ENCODE results near the gene CEMIP. TPM values are rescaled to one million over a fixed set of nuclear protein-coding genes. Genes with fewer than 3 reads are reported as not detected.

The CEMIP gene
- total RNA-seq, 1 donor from 2014 or later, result not detected

GRCh38 chr15:80891006-80891405 is 111.8 kb downstream of the CEMIP start:
- no peaks in the 10 kb centered on the region for H3F3A ChIP-seq (ENCODE audit: low read depth)
- peaks cover 2% of the 10 kb centered on the region for H3K9me3 Mint-ChIP-seq

DNA sequence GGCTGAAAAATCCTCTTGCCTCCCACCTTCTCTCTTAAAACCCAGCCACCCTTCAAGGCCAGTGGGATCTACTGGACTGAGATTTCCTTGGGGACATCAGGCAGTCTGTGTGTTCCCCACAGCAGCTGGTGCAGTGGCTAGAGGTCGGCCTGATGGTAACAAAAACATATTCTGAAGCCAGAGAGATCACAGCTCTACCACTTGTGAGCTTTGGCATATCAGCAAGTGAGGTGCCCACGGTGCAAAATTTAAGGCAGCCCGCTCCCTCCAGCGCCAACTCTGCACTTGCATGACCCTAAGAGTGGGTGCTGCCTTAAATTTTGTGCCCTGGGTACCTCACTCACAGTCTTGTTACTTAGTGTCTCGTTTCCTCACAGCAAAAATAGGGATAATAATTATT is 113.2 kb downstream of the CEMIP start:
- Mint-ChIP-seq H3K36me3 (peaks cover 2% of the 10 kb centered on the region), H3K4me3 (no peak overlapping the region), H3K27ac (no peak overlapping the region), H3K4me1 (peaks cover 3% of the 10 kb centered on the region), H3K9me3 (peaks cover 2% of the 10 kb centered on the region), H3K27me3 (ENCODE audit: insufficient read depth, low read depth) (no peaks in the 10 kb centered on the region)
- TF ChIP-seq EZH2 (IDR thresholded peaks at IDR 0.05) (no peak), EZH2phosphoT487 (IDR thresholded peaks at IDR 0.05) (no peak)
- TF ChIP-seq, protein P1, sequence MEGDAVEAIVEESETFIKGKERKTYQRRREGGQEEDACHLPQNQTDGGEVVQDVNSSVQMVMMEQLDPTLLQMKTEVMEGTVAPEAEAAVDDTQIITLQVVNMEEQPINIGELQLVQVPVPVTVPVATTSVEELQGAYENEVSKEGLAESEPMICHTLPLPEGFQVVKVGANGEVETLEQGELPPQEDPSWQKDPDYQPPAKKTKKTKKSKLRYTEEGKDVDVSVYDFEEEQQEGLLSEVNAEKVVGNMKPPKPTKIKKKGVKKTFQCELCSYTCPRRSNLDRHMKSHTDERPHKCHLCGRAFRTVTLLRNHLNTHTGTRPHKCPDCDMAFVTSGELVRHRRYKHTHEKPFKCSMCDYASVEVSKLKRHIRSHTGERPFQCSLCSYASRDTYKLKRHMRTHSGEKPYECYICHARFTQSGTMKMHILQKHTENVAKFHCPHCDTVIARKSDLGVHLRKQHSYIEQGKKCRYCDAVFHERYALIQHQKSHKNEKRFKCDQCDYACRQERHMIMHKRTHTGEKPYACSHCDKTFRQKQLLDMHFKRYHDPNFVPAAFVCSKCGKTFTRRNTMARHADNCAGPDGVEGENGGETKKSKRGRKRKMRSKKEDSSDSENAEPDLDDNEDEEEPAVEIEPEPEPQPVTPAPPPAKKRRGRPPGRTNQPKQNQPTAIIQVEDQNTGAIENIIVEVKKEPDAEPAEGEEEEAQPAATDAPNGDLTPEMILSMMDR (IDR thresholded peaks at IDR 0.05), result no peak
- Histone ChIP-seq H3K9ac (no peak overlapping the region), H3K4me2 (no peak overlapping the region), H3K9me3 (ENCODE audit: low read depth) (no peaks in the 10 kb centered on the region), H3F3A (ENCODE audit: low read depth) (no peaks in the 10 kb centered on the region), H3K4me1 (peaks cover under 1% of the 10 kb centered on the region), H3K27me3 (no peaks in the 10 kb centered on the region), H4K20me1 (ENCODE audit: low read depth) (no peaks in the 10 kb centered on the region), H2AFZ (replicated peaks) (no peak overlapping the region), H3K79me2 (ENCODE audit: low read depth) (no peaks in the 10 kb centered on the region), H3K27ac (no peak overlapping the region), H3K4me3 (no peak overlapping the region), H3K36me3 (no peaks in the 10 kb centered on the region)
- no peak for DNase-seq (ENCODE audit: low spot score)

More at GRCh38 chr15:80891006-80891405, 111.8 kb downstream of the CEMIP start:
- no peaks in the 10 kb centered on the region for H3K36me3 ChIP-seq
- Mint-ChIP-seq H3K27ac (no peak overlapping the region), H3K27me3 (ENCODE audit: insufficient read depth, low read depth) (peaks cover 3% of the 10 kb centered on the region), H3K4me1 (peaks cover 5% of the 10 kb centered on the region), H3K36me3 (peaks cover 2% of the 10 kb centered on the region), H3K4me3 (no peak overlapping the region)
- no peak overlapping the region for H2AFZ ChIP-seq (replicated peaks)
- no peak overlapping the region for H3K27ac ChIP-seq
- no peaks in the 10 kb centered on the region for H3K27me3 ChIP-seq
- no peak overlapping the region for H3K4me2 ChIP-seq
- no peaks in the 10 kb centered on the region for H3K79me2 ChIP-seq (ENCODE audit: low read depth)
- no peaks in the 10 kb centered on the region for H3K9me3 ChIP-seq (ENCODE audit: low read depth)
- H3K4me3 ChIP-seq, result no peak overlapping the region
- peaks cover 8% of the 10 kb centered on the region for H3K4me1 ChIP-seq
- TF ChIP-seq EZH2 (IDR thresholded peaks at IDR 0.05), result no peak
- TF ChIP-seq, protein P1 (IDR thresholded peaks at IDR 0.05), result no peak
- TF ChIP-seq EZH2phosphoT487 (IDR thresholded peaks at IDR 0.05), result no peak
- no peaks in the 10 kb centered on the region for H4K20me1 ChIP-seq (ENCODE audit: low read depth)
- no peak overlapping the region for H3K9ac ChIP-seq
- DNase-seq (ENCODE audit: low spot score), result no peak

- Mint-ChIP-seq H3K9me3 (peaks cover 2% of the 10 kb centered on the region), H3K4me1 (peaks cover 3% of the 10 kb centered on the region), H3K27me3 (ENCODE audit: insufficient read depth, low read depth) (no peaks in the 10 kb centered on the region), H3K27ac (no peak overlapping the region), H3K36me3 (peaks cover 2% of the 10 kb centered on the region), H3K4me3 (no peak overlapping the region)
- Histone ChIP-seq H2AFZ (replicated peaks) (no peak overlapping the region), H3F3A (ENCODE audit: low read depth) (no peaks in the 10 kb centered on the region), H3K36me3 (no peaks in the 10 kb centered on the region), H3K4me3 (no peak overlapping the region), H4K20me1 (ENCODE audit: low read depth) (no peaks in the 10 kb centered on the region), H3K79me2 (ENCODE audit: low read depth) (no peaks in the 10 kb centered on the region), H3K4me1 (no peaks in the 10 kb centered on the region), H3K4me2 (no peak overlapping the region), H3K9me3 (ENCODE audit: low read depth) (no peaks in the 10 kb centered on the region), H3K27me3 (no peaks in the 10 kb centered on the region), H3K9ac (no peak overlapping the region), H3K27ac (no peak overlapping the region)
- DNase-seq (ENCODE audit: low spot score), result no peak
- TF ChIP-seq, protein P1 (IDR thresholded peaks at IDR 0.05), result no peak
- TF ChIP-seq EZH2phosphoT487 (IDR thresholded peaks at IDR 0.05) (no peak), EZH2 (IDR thresholded peaks at IDR 0.05) (no peak)
These were observed 114.6 kb downstream of the CEMIP start for GRCh38 chr15:80893777-80894176.

All from neural progenitor cell (in vitro differentiated cells).